ENCODE data around the gene RASD1. TPM values are rescaled to one million over a fixed set of nuclear protein-coding genes. Genes with fewer than 3 reads are reported as not detected.

The RASD1 gene
- polyA plus RNA-seq, 4 donors = 4.9 to 17.4 (median 9.5) TPM

DNA sequence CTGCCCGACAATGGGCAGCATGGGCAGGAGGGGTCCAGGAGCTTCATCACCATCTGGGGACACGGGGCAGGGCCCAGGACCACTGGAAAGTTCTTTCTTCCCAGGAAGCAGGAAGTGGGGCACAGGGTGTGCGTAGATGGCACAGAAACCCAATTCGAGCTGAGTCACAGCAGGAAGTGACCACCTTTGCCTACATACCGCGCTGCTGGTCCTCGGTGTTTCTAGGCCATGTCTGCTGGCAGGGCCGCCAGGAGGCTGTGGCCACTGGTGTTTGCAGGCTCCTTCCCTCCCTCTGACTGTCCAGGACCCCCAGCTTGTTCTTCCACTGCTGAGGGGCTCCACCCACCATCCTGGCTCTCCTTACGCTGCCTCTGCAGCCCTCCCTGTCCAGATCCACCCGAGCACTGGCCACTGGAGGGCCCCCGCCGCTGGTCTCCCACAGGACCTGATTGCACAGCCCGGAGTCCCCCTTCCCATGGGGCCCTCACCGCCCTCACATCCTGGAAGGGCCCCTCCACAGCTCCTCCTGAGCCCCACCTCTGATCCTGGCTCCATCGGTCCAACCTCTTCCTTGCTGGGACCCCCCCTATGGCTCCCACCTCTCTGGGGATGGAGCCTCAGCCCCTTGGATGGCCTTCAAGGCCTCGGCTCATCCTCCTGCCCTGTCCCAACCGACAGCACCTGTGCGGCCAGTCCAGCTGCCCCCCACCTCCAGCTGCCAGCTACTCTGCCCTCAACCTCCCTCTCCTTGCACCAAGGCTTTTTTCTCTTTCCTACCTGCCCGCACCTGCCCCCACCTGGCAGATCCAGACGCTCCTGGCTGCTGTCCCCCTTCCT lies 14.5 kb upstream of the RASD1 start:
- Histone ChIP-seq H3K4me3 (ENCODE audit: low read depth in 1 of 3, low read length in 3 of 3) (no peak overlapping the region), H3K27me3 (ENCODE audit: control insufficient read depth in 3 of 3, insufficient read depth in 3 of 3, low read length in 3 of 3) (no peaks in the 10 kb centered on the region), H3K4me1 (ENCODE audit: control insufficient read depth in 3 of 3, insufficient read depth in 2 of 3, low read depth in 1 of 3, low read length in 2 of 3) (peaks cover 0 to 8% (median 0%) of the 10 kb centered on the region in 3 donors), H3K9me3 (ENCODE audit: control insufficient read depth in 2 of 2, insufficient read depth in 1 of 2, low read depth in 1 of 2, low read length in 1 of 2) (no peaks in the 10 kb centered on the region), H3K27ac (ENCODE audit: low read depth in 1 of 3, low read length in 2 of 3) (no peak overlapping the region), H3K36me3 (ENCODE audit: control insufficient read depth in 3 of 3, insufficient read depth in 2 of 3, low read depth in 1 of 3, low read length in 3 of 3) (peaks cover 0 to 50% (median 0%) of the 10 kb centered on the region in 3 donors)
- DNase-seq (no peak), FAIRE-seq (no peak)
- 86 to 89% (median 87%) methylated on average over 20 of the region's 20 CpGs for WGBS, 3 donors

DNA sequence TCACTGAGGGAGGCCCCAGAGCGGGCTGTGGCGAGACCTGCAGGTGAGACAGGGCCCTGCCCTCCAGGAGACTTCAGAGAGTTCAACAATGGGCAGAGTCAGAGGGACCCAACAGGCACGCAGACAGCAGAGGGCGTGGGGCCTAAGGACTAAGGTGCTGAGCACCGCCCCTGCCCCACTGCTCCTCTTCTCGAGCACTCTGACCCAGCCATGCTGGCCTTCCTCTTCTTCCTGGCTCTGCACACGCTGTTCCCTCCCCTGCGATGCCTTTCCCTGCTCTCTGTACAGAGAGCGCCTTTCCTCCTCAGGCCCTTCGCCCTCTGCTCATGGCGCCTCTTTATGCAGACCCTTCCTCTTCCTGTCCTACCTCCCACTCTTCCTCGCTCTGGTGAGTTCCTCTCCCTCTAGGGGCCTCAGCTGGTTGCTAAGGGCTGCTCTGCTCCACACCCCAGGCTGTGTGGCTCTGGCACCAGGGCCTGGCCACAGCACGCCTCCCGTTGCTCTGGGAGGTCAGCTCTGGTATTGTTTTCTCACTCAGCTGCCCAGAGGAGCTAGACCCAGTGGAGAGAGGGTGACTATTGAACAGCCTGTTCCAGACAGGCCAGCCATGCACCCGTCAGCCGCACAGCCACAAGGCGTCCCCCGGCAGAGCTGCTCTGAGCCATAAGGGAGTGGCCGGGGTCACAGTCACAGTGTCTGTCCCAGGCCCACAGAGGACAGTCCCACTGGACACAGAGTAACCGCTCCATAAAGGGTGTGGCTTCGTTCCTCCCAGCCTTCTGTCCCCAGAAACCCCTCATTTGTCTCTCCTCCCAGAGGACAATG lies 13.6 kb upstream of the RASD1 start:
- FAIRE-seq (no peak), DNase-seq (no peak)
- Histone ChIP-seq H3K9me3 (ENCODE audit: control insufficient read depth in 2 of 2, insufficient read depth in 1 of 2, low read depth in 1 of 2, low read length in 1 of 2) (no peaks in the 10 kb centered on the region), H3K4me3 (ENCODE audit: low read depth in 1 of 3, low read length in 3 of 3) (no peak overlapping the region), H3K27me3 (ENCODE audit: control insufficient read depth in 3 of 3, insufficient read depth in 3 of 3, low read length in 3 of 3) (no peaks in the 10 kb centered on the region), H3K36me3 (ENCODE audit: control insufficient read depth in 3 of 3, insufficient read depth in 2 of 3, low read depth in 1 of 3, low read length in 3 of 3) (peaks cover 0 to 56% (median 0%) of the 10 kb centered on the region in 3 donors), H3K27ac (ENCODE audit: low read depth in 1 of 3, low read length in 2 of 3) (no peak overlapping the region), H3K4me1 (ENCODE audit: control insufficient read depth in 3 of 3, insufficient read depth in 2 of 3, low read depth in 1 of 3, low read length in 2 of 3) (peaks cover 0 to 8% (median 0%) of the 10 kb centered on the region in 3 donors)
- WGBS, 3 donors = 90 to 92% (median 91%) methylated on average over 21 of the region's 21 CpGs

DNA sequence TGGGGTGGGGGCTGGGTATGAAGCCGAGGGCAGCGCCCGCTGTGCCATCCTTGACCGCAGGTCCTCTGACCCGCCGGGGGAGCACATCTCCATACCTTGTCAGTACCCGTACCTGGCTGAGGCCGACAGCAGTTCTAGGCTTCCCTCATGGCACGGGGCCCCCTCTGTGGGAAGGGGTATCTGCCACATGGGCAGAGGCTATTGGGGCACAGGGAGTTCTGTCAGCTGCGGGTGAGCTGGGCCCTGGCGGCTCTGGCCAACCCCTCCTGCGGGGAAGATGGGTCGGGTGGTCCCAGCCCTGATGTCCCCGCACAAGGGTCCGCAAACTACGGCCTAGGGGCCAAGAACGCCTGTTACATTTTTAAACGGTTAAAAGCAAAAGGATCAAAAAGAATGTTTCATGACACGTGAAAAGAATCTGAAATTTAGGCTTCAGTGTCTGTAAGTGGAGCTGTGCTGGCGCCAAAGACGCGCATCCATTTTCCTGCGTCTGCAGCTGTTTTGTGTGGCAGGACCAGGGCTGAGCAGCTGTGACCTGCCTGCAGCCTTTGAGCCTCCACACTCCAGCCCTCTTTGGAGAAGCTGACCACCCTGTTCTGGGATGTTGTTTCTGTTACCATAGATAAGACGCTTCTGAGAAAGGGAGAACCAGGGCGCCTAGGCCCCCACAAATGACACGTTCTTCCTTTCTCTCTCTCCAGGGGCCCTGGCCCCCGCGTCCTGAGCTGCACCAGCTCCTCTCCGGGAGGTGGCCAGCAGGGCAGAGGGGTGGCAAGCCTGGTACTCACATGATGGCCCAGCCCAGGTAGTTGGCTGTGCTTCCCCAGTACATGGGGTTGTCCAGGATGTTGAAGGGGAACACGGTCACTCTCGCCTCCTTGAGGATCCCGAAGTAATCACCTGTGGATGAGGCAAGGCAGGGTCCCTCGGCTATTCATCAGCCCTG lies 12.7 kb upstream of the RASD1 start:
- peaks cover 0 to 8% (median 0%) of the 10 kb centered on the region in 3 donors for H3K4me1 ChIP-seq (ENCODE audit: control insufficient read depth in 3 of 3, insufficient read depth in 2 of 3, low read depth in 1 of 3, low read length in 2 of 3)
- WGBS, 3 donors = 91 to 92% (median 92%) methylated on average over 33 of the region's 33 CpGs
- H3K27me3 ChIP-seq (ENCODE audit: control insufficient read depth in 3 of 3, insufficient read depth in 3 of 3, low read length in 3 of 3) = no peaks in the 10 kb centered on the region
- peaks cover 0 to 52% (median 0%) of the 10 kb centered on the region in 3 donors for H3K36me3 ChIP-seq (ENCODE audit: control insufficient read depth in 3 of 3, insufficient read depth in 2 of 3, low read depth in 1 of 3, low read length in 3 of 3)
- H3K27ac ChIP-seq (ENCODE audit: low read depth in 1 of 3, low read length in 2 of 3) = no peak overlapping the region
- no peak for DNase-seq
- H3K4me3 ChIP-seq (ENCODE audit: low read depth in 1 of 3, low read length in 3 of 3) = no peak overlapping the region
- H3K9me3 ChIP-seq (ENCODE audit: control insufficient read depth in 2 of 2, insufficient read depth in 1 of 2, low read depth in 1 of 2, low read length in 1 of 2) = no peaks in the 10 kb centered on the region
- FAIRE-seq = no peak

DNA sequence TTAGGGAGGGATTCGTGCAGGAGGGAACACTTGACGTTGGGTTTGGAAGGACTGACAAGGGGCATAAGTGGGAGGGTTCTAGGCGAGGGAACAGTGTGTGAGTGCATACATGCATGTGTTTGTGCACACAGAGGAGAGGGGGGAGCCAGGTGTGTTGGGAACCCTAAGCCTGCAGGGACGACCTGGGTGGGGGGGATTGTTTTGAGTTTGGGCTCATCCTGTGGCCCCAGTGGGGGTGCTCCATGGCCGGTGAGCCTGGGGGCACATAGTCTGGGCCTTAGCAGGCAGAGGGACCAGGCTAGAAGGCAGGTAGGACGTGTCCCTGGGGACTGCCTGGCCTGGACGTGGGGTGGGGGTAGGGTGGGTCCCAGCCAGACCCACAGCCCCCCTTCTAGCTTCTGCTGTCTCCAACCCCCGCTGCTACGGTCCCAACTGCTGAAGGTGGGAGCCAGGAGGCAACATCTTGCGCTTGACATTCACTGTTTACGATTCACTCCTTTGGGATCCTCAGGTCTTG lies 11.9 kb upstream of the RASD1 start:
- no peak for FAIRE-seq
- peaks cover 0 to 8% (median 0%) of the 10 kb centered on the region in 3 donors for H3K4me1 ChIP-seq (ENCODE audit: control insufficient read depth in 3 of 3, insufficient read depth in 2 of 3, low read depth in 1 of 3, low read length in 2 of 3)
- H3K36me3 ChIP-seq (ENCODE audit: control insufficient read depth in 3 of 3, insufficient read depth in 2 of 3, low read depth in 1 of 3, low read length in 3 of 3) = peaks cover 0 to 50% (median 0%) of the 10 kb centered on the region in 3 donors
- no peak overlapping the region for H3K4me3 ChIP-seq (ENCODE audit: low read depth in 1 of 3, low read length in 3 of 3)
- H3K9me3 ChIP-seq (ENCODE audit: control insufficient read depth in 2 of 2, insufficient read depth in 1 of 2, low read depth in 1 of 2, low read length in 1 of 2) = no peaks in the 10 kb centered on the region
- no peak for DNase-seq
- H3K27me3 ChIP-seq (ENCODE audit: control insufficient read depth in 3 of 3, insufficient read depth in 3 of 3, low read length in 3 of 3) = no peaks in the 10 kb centered on the region
- 85 to 90% (median 85%) methylated on average over 11 of the region's 11 CpGs for WGBS, 3 donors
- H3K27ac ChIP-seq (ENCODE audit: low read depth in 1 of 3, low read length in 2 of 3) = no peak overlapping the region

DNA sequence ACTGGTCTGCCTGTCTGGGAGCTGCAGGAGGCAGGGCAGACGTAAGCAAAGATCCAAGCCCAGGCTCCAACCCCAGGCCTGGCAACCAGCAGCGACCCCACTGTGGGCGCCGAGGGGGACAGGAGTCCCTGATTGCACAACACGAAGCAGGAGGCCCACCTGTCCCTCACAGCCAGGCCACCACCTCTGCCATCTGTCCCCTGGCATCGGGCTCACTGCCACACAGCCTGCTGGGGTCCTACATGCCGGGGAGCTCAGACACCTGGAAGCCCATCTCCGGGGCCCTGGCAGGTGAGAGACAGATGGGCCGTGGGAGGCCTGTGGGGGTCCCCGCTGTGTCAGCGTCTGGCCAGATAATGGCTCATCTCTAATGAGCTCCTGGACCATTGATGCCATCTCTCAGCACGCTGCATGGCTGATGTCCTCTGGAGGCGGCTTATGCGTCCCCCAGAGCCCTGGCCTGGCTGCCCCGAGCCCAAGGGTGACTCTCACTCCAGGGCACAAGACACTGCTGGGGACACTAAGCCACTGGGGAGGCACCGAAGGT lies 11.3 kb upstream of the RASD1 start:
- Histone ChIP-seq H3K27ac (ENCODE audit: low read depth in 1 of 3, low read length in 2 of 3) (no peak overlapping the region), H3K27me3 (ENCODE audit: control insufficient read depth in 3 of 3, insufficient read depth in 3 of 3, low read length in 3 of 3) (no peaks in the 10 kb centered on the region), H3K4me3 (ENCODE audit: low read depth in 1 of 3, low read length in 3 of 3) (no peak overlapping the region), H3K4me1 (ENCODE audit: control insufficient read depth in 3 of 3, insufficient read depth in 2 of 3, low read depth in 1 of 3, low read length in 2 of 3) (peaks cover 0 to 8% (median 0%) of the 10 kb centered on the region in 3 donors), H3K36me3 (ENCODE audit: control insufficient read depth in 3 of 3, insufficient read depth in 2 of 3, low read depth in 1 of 3, low read length in 3 of 3) (peaks cover 0 to 47% (median 0%) of the 10 kb centered on the region in 3 donors), H3K9me3 (ENCODE audit: control insufficient read depth in 2 of 2, insufficient read depth in 1 of 2, low read depth in 1 of 2, low read length in 1 of 2) (no peaks in the 10 kb centered on the region)
- FAIRE-seq = no peak
- WGBS, 3 donors = 79 to 88% (median 81%) methylated on average over 16 of the region's 16 CpGs
- DNase-seq = no peak

DNA sequence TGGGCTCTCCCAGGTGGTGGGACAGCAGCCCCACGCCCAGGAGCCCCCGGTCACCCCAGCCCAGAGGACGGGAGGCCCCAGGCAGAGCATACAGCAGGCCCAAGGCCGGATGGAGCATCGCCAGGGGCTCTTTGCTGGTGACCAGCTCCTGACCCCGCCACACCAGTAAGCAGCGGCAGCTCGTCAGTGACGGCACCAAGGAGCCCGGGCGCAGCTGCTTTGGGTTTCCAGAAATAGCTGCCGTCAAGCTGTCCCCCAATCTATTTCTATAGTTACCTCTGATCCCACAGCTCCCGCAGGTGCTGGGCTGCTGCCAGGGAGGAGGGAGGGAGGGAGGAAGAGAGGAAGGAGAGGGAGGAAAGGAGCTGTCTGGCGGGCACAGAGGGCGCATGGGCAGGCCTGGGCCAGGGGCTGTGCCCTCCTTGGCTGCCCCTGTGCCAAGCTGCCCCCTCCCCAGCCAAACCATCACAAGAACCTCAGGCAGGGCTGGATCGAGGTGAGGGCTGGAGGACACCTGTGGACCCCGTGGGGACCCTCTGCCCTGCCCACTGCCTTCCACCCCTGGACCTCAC lies 10.8 kb upstream of the RASD1 start:
- peaks cover 0 to 41% (median 0%) of the 10 kb centered on the region in 3 donors for H3K36me3 ChIP-seq (ENCODE audit: control insufficient read depth in 3 of 3, insufficient read depth in 2 of 3, low read depth in 1 of 3, low read length in 3 of 3)
- peaks cover 0 to 8% (median 0%) of the 10 kb centered on the region in 3 donors for H3K4me1 ChIP-seq (ENCODE audit: control insufficient read depth in 3 of 3, insufficient read depth in 2 of 3, low read depth in 1 of 3, low read length in 2 of 3)
- FAIRE-seq (no peak), DNase-seq (peak in 1 of 2 donors; percentile 50)
- no peaks in the 10 kb centered on the region for H3K27me3 ChIP-seq (ENCODE audit: control insufficient read depth in 3 of 3, insufficient read depth in 3 of 3, low read length in 3 of 3)
- no peak overlapping the region for H3K4me3 ChIP-seq (ENCODE audit: low read depth in 1 of 3, low read length in 3 of 3)
- no peaks in the 10 kb centered on the region for H3K9me3 ChIP-seq (ENCODE audit: control insufficient read depth in 2 of 2, insufficient read depth in 1 of 2, low read depth in 1 of 2, low read length in 1 of 2)
- H3K27ac ChIP-seq (ENCODE audit: low read depth in 1 of 3, low read length in 2 of 3) = peak overlapping the region in 1 of 3 donors; percentile 14
- 18 to 44% (median 36%) methylated on average over 15 to 17 of the region's 17 CpGs for WGBS, 3 donors

DNA sequence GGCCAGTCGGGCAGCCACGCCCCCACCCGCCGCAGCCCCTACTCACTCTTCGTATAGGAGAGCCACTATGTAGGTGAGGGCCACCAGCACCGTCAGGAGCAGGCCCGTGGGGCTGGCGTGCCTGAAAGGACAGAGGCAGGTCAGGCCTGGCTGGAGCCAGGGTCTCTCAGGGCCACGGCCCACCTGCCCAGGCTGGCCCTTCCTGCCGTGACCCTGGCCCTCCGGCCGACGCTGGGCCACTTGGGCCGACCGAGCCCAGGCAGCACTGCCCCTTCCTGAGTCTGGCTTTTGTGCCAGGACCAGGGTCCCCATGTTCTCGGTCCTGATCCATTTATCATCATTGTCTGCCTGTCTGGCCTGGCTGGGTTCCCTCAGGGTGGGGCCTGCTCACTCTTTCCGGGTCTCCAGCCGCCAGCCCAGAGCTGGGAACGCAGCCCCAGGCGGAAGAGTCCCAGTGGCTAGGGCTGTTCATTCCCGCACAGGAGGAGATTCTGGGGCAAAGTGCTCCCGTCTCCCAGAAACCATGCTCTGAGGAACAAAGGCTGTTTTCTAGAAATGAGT lies 10.1 kb upstream of the RASD1 start:
- Histone ChIP-seq H3K4me1 (ENCODE audit: control insufficient read depth in 3 of 3, insufficient read depth in 2 of 3, low read depth in 1 of 3, low read length in 2 of 3) (peaks cover 0 to 8% (median 0%) of the 10 kb centered on the region in 3 donors), H3K36me3 (ENCODE audit: control insufficient read depth in 3 of 3, insufficient read depth in 2 of 3, low read depth in 1 of 3, low read length in 3 of 3) (peaks cover 0 to 39% (median 0%) of the 10 kb centered on the region in 3 donors), H3K4me3 (ENCODE audit: low read depth in 1 of 3, low read length in 3 of 3) (no peak overlapping the region), H3K27me3 (ENCODE audit: control insufficient read depth in 3 of 3, insufficient read depth in 3 of 3, low read length in 3 of 3) (no peaks in the 10 kb centered on the region), H3K9me3 (ENCODE audit: control insufficient read depth in 2 of 2, insufficient read depth in 1 of 2, low read depth in 1 of 2, low read length in 1 of 2) (no peaks in the 10 kb centered on the region), H3K27ac (ENCODE audit: low read depth in 1 of 3, low read length in 2 of 3) (peak overlapping the region in 1 of 3 donors; percentile 14)
- 57 to 78% (median 69%) methylated on average over 17 to 22 of the region's 22 CpGs for WGBS, 3 donors
- FAIRE-seq = no peak
- peak in 1 of 2 donors; percentile 26 for DNase-seq

All from small intestine (tissue), 7 donors.